K562 (cell line): ENCODE data around the gene HAP1. TPM values are rescaled to one million over a fixed set of nuclear protein-coding genes. Genes with fewer than 3 reads are reported as not detected.

ENCODE experiments used
- ATAC-seq: fragments of 200-7000 bp; cut with Tn5 transposase; 3 replicates; pipeline ENCODE4 v1.9.1; 2020; ENCODE audit warnings: moderate library complexity
- BruUV-seq: library from RNA; stranded (reverse); fragments of 400-500 nt; replicated peaks from 2 replicates; lab custom pipeline; 2021; lab: Mats Ljungman, UMichigan
- CTCF ChIA-PET: fragments of 300-600 bp; formaldehyde crosslinking; extraction: SDS; loops from one replicate; lab custom pipeline; 2021; ENCODE audit warnings: low intra/inter-chr PET ratio; lab: Yijun Ruan, JAX
- POLR2A ChIA-PET: fragments of 300-600, 350-650 bp; sonication (Branson Sonifier 250); formaldehyde crosslinking; extraction: SDS; loops from one replicate; lab custom pipeline; 2021; ENCODE audit warnings: antibody characterized with exemption, inconsistent platforms; lab: Yijun Ruan, JAX
- DNase-seq, 4 experiments: peaks; one replicate each; pipeline versions ENCODE4 v3.0.0 to v3.0.0-alpha.2; 2011 to 2018; ENCODE audit warnings: low spot score in 3 of 4, mixed read lengths in 3 of 4; ENCODE audit errors: extremely low read depth in 1 of 4
- FAIRE-seq: peaks from 2 replicates; lab custom pipeline; 2011; peaks lifted over from hg19 to GRCh38; lab: Jason Lieb, UNC
- H2AFZ ChIP-seq: 2 replicates; pipeline ENCODE4 v1.6.0; 2011; ENCODE audit warnings: low read depth, low read length, control low read depth, inconsistent platforms
- H3K27ac ChIP-seq: fragments of 200-600 bp; 3 replicates; pipeline ENCODE4 v1.8.0; 2011; ENCODE audit warnings: low read depth, mild to moderate bottlenecking, control low read depth, inconsistent platforms, low read length, moderate library complexity, mixed read lengths; ENCODE audit errors: extremely low read depth
- H3K27me3 ChIP-seq, 2 experiments: fragments of 300-600 bp in 1 of 2; 2 replicates in 1 of 2; 3 replicates in 1 of 2; pipeline versions ENCODE4 v1.6.0 to v1.8.0; 2011; ENCODE audit warnings: inconsistent platforms in 2 of 2, low read length in 2 of 2, mild to moderate bottlenecking in 1 of 2, mixed read lengths in 1 of 2, moderate library complexity in 1 of 2; ENCODE audit not compliant: control insufficient read depth in 2 of 2, insufficient read depth in 2 of 2
- H3K36me3 ChIP-seq: fragments of 300-600 bp; 3 replicates; pipeline ENCODE4 v1.8.0; 2011; ENCODE audit warnings: mild to moderate bottlenecking, low read length, inconsistent platforms; ENCODE audit not compliant: control insufficient read depth, insufficient read depth
- H3K4me1 ChIP-seq, 2 experiments: fragments of 200-600 bp in 1 of 2; replicated peaks in 1 of 2; 2 replicates in 1 of 2; 3 replicates in 1 of 2; pipeline versions ENCODE4 v1.5.1 to v1.8.0; 2011; ENCODE audit warnings: inconsistent platforms in 2 of 2, low read length in 2 of 2, mild to moderate bottlenecking in 1 of 2, mixed read lengths in 1 of 2, moderate library complexity in 1 of 2; ENCODE audit not compliant: control insufficient read depth in 2 of 2, insufficient read depth in 2 of 2
- H3K4me2 ChIP-seq: 2 replicates; pipeline ENCODE4 v1.6.1; 2011; ENCODE audit warnings: low read length, control low read depth, inconsistent platforms, mixed read lengths; ENCODE audit not compliant: insufficient read depth
- H3K4me3 ChIP-seq: fragments of 200-600 bp; sonication (generic), shearing (Covaris generic); 2 replicates; pipeline ENCODE4 v1.5.1; 2016; ENCODE audit warnings: control low read depth, inconsistent platforms
- H3K79me2 ChIP-seq: fragments of 200-600 bp; 3 replicates; pipeline ENCODE4 v1.8.0; 2011; ENCODE audit warnings: low read length, inconsistent platforms; ENCODE audit not compliant: control insufficient read depth, insufficient read depth
- H3K9ac ChIP-seq, 2 experiments: 2 replicates each; pipeline versions ENCODE4 v1.6.0 to v1.6.1; 2011; ENCODE audit warnings: low read depth in 2 of 2, low read length in 2 of 2, control low read depth in 1 of 2, inconsistent platforms in 1 of 2, mild to moderate bottlenecking in 1 of 2, mixed read lengths in 1 of 2; ENCODE audit not compliant: insufficient read depth in 1 of 2
- H3K9me1 ChIP-seq: one replicate; pipeline ENCODE4 v1.6.0; 2011; ENCODE audit warnings: inconsistent platforms, mild to moderate bottlenecking, low read length, moderate library complexity; ENCODE audit not compliant: control insufficient read depth, insufficient read depth
- H3K9me3 ChIP-seq: replicated peaks from 2 replicates; pipeline ENCODE4 v1.5.1; 2011; ENCODE audit warnings: low read depth, low read length, inconsistent platforms; ENCODE audit not compliant: control insufficient read depth, insufficient read depth
- H4K20me1 ChIP-seq: replicated peaks from 2 replicates; pipeline ENCODE4 v1.6.1; 2011; ENCODE audit warnings: low read length, inconsistent platforms, mixed read lengths; ENCODE audit not compliant: control insufficient read depth, insufficient read depth
- NEUROD1 ChIP-seq: fragments of 150-350 bp; IDR thresholded peaks from 2 replicates; pipeline ENCODE4 v1.6.1; 2014; ENCODE audit warnings: borderline replicate concordance, low read length, low read depth; ENCODE audit not compliant: partially characterized antibody
- TOE1 ChIP-seq, 2 experiments: fragments of 450-650 bp in 1 of 2; sonication (generic) in 1 of 2; formaldehyde crosslinking in 1 of 2; IDR thresholded peaks; 2 replicates each; pipeline versions ENCODE4 v1.7.1 to v1.8.0; 2016 to 2022; ENCODE audit warnings: borderline replicate concordance in 2 of 2, mild to moderate bottlenecking in 2 of 2, antibody characterized with exemption in 1 of 2, inconsistent platforms in 1 of 2, low read depth in 1 of 2, missing genetic modification reagents in 1 of 2, moderate library complexity in 1 of 2
- ZNF212 ChIP-seq: fragments of 450-650 bp; formaldehyde crosslinking; IDR thresholded peaks from 2 replicates; pipeline ENCODE4 v1.4.0; 2020; ENCODE audit warnings: mild to moderate bottlenecking
- ZNF263 ChIP-seq: sonication (generic); formaldehyde crosslinking; IDR thresholded peaks from 2 replicates; pipeline ENCODE4 v1.8.0; 2022; ENCODE audit warnings: mild to moderate bottlenecking, missing genetic modification reagents, borderline replicate concordance
- WGBS: fragments of 100-300 bp; shearing (Covaris generic); methylation state at CpG from one replicate; pipeline ENCODE4 v1.1.6; 2016; ENCODE audit warnings: low coverage, mixed read lengths; ENCODE audit not compliant: insufficient coverage; ENCODE audit errors: missing lambda C conversion rate; 5-methylcytosine and 5-hydroxymethylcytosine counted together
- in situ Hi-C: fragments of 300-500 bp; cut with MboI; formaldehyde crosslinking; loops from 4 replicates; pipeline ENCODE4 v1.15.0; 2018; ENCODE audit warnings: inconsistent platforms, mixed read lengths
- intact Hi-C: fragments of 100-400 bp; cut with micrococcal nuclease; formaldehyde crosslinking; loops from 2 replicates; pipeline ENCODE4 v1.14.2; 2022
- polyA plus RNA-seq, 8 experiments: library from polyadenylated mRNA; depleted of rRNA in 4 of 8; stranded (reverse) in 5 of 8; unstranded in 3 of 8; fragments of >200 nt; fragmentation: Nextera tagmentation in 2 of 8; fragmentation: Illumina TruSeq in 1 of 8; extraction: Ambion mirVana in 2 of 8; extraction: Trizol in 1 of 8; gene quantifications; 2 replicates each; pipeline versions ENCODE4 v1.2.1 to v1.2.3, GENCODE V29; 2011 to 2014; ENCODE audit warnings: inconsistent platforms in 1 of 8, missing spikeins in 1 of 8
- total RNA-seq, 7 experiments: library from RNA; depleted of rRNA in 6 of 7; stranded (reverse); fragments of >200 nt in 6 of 7; fragmentation: Illumina TruSeq in 2 of 7; extraction: Trizol in 2 of 7; gene quantifications; 2 replicates each; pipeline versions ENCODE4 v1.2.1 to v1.2.3, GENCODE V29; 2011 to 2021; ENCODE audit warnings: low replicate concordance in 1 of 7
- TF ChIP-seq, protein P1 (sequence below): sonication (generic); formaldehyde crosslinking; IDR thresholded peaks from 2 replicates; pipeline ENCODE4 v1.8.0; 2023; ENCODE audit warnings: missing genetic modification reagents, mild to moderate bottlenecking, borderline replicate concordance
- TF ChIP-seq, protein P2 (sequence below): fragments of 450-650 bp; IDR thresholded peaks from 2 replicates; pipeline ENCODE4 v1.6.1; 2016; ENCODE audit warnings: borderline replicate concordance

The HAP1 gene
- total and polyA plus RNA-seq, 9 of the 15 experiments (the other 6 are each of a cell fraction or from before 2014, with no cell fraction given): under 0.01 to 0.09 (median 0.04) TPM; not detected in 6

DNA sequence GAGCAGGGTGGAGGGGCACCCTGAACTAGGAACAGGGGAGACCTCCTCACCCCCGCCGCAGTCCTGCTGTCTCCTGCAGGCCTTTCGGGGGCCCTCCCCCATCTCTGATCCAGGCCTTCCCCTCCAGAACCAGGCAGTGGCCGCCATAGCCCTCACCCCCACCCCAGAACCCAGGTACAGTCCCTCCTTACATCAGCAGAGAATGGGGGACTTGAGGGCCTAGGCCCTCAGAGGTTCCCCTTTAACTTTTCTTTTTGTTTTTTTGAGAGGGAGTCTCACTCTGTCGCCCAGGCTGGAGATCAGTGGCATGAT lies 4.3 kb upstream of the HAP1 start:
- H3K4me1 ChIP-seq: peaks cover 4 to 24% of the 10 kb centered on the region in 2 experiments; a peak in 4 of 5 replicates
- 100% methylated on average over 2 of the region's 5 CpGs for WGBS
- ATAC-seq (peak; percentile 4; the same call in 1 of the 3 replicates), DNase-seq (no peak), FAIRE-seq (no peak)
- no peaks in the 10 kb centered on the region for H3K9me1 ChIP-seq
- TF ChIP-seq TOE1 (IDR thresholded peaks at IDR 0.05; ENCODE audit: borderline replicate concordance) (no peak), TOE1 (CRISPR knock-in tag; IDR thresholded peaks at IDR 0.05; ENCODE audit: borderline replicate concordance, low read depth) (no peak), NEUROD1 (no peak), ZNF212 (CRISPR knock-in tag) (no peak), ZNF263 (CRISPR knock-in tag) (no peak)
- TF ChIP-seq, protein P1, sequence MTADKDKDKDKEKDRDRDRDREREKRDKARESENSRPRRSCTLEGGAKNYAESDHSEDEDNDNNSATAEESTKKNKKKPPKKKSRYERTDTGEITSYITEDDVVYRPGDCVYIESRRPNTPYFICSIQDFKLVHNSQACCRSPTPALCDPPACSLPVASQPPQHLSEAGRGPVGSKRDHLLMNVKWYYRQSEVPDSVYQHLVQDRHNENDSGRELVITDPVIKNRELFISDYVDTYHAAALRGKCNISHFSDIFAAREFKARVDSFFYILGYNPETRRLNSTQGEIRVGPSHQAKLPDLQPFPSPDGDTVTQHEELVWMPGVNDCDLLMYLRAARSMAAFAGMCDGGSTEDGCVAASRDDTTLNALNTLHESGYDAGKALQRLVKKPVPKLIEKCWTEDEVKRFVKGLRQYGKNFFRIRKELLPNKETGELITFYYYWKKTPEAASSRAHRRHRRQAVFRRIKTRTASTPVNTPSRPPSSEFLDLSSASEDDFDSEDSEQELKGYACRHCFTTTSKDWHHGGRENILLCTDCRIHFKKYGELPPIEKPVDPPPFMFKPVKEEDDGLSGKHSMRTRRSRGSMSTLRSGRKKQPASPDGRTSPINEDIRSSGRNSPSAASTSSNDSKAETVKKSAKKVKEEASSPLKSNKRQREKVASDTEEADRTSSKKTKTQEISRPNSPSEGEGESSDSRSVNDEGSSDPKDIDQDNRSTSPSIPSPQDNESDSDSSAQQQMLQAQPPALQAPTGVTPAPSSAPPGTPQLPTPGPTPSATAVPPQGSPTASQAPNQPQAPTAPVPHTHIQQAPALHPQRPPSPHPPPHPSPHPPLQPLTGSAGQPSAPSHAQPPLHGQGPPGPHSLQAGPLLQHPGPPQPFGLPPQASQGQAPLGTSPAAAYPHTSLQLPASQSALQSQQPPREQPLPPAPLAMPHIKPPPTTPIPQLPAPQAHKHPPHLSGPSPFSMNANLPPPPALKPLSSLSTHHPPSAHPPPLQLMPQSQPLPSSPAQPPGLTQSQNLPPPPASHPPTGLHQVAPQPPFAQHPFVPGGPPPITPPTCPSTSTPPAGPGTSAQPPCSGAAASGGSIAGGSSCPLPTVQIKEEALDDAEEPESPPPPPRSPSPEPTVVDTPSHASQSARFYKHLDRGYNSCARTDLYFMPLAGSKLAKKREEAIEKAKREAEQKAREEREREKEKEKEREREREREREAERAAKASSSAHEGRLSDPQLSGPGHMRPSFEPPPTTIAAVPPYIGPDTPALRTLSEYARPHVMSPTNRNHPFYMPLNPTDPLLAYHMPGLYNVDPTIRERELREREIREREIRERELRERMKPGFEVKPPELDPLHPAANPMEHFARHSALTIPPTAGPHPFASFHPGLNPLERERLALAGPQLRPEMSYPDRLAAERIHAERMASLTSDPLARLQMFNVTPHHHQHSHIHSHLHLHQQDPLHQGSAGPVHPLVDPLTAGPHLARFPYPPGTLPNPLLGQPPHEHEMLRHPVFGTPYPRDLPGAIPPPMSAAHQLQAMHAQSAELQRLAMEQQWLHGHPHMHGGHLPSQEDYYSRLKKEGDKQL (CRISPR knock-in tag): no peak
- TF ChIP-seq, protein P2, sequence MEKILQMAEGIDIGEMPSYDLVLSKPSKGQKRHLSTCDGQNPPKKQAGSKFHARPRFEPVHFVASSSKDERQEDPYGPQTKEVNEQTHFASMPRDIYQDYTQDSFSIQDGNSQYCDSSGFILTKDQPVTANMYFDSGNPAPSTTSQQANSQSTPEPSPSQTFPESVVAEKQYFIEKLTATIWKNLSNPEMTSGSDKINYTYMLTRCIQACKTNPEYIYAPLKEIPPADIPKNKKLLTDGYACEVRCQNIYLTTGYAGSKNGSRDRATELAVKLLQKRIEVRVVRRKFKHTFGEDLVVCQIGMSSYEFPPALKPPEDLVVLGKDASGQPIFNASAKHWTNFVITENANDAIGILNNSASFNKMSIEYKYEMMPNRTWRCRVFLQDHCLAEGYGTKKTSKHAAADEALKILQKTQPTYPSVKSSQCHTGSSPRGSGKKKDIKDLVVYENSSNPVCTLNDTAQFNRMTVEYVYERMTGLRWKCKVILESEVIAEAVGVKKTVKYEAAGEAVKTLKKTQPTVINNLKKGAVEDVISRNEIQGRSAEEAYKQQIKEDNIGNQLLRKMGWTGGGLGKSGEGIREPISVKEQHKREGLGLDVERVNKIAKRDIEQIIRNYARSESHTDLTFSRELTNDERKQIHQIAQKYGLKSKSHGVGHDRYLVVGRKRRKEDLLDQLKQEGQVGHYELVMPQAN: no peak
- no peak overlapping the region for H3K9ac ChIP-seq
- H3K27me3 ChIP-seq: peaks cover 26 to 33% of the 10 kb centered on the region in 2 experiments
- no peaks in the 10 kb centered on the region for H3K9me3 ChIP-seq
- H4K20me1 ChIP-seq: no peaks in the 10 kb centered on the region; the same call in 1 of the 2 replicates
- intact Hi-C loops (loop anchor here (1.0 to 5.0 kb wide), 3 partner anchors 63 to 221 kb away; no protein-coding TSS in a partner anchor), in situ Hi-C loops (loop anchor here (5.0 to 25.0 kb wide), 4 partner anchors 64 to 374 kb away; partner anchors contain the start of genes DHX58, HSPB9 and KAT2A)
- ChIA-PET CTCF (interaction anchor here (0.7 to 3.3 kb wide), 4 partner anchors 62 to 221 kb away, joined by 3 to 48 read pairs (median 18); partner anchors contain the start of gene P3H4), POLR2A (interaction anchor here (0.7 kb wide), 1 partner anchor 59 kb away, joined by 3 read pairs; no protein-coding TSS in a partner anchor)
- no peak overlapping the region for H3K4me3 ChIP-seq
- no peaks in the 10 kb centered on the region for H3K36me3 ChIP-seq
- no peak overlapping the region for H3K27ac ChIP-seq
- no TSS peak for BruUV-seq
- no peak overlapping the region for H3K4me2 ChIP-seq
- peak overlapping the region; percentile 99 for H2AFZ ChIP-seq
- H3K79me2 ChIP-seq: no peaks in the 10 kb centered on the region
